Measurements from ENCODE around the gene COPS8. TPM values are rescaled to one million over a fixed set of nuclear protein-coding genes. Genes with fewer than 3 reads are reported as not detected.

Gene COPS8
- total RNA-seq, 1 donor from 2014 or later: 59.2 TPM

DNA sequence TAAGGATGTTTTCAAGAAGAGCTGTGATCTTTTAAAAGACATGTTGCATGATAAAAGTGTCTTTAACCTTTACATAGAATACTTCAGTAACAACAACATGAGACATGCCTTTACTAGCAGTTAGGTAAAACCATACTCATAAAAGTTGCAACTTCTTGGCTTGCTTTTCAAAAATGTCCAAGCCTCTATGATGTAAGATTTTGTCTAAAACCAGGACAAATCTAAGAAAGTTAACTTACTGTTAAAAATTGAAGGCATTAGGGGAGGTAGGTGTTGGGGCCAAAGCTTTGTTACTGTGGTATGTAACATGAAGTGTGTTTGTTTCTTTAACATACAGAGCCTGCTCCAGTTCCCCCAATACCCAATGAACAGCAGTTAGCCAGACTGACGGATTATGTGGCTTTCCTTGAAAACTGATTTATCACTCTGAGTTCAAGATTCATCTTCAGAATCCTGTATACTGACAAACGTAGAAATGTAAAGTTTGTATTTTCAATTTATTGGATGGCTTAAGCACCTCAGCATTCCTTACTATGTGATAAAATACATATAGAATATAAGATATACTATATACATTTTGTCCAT lies 11.7 kb downstream of the COPS8 start:
- intact Hi-C loops (cut with micrococcal nuclease): no loop called here
- Mint-ChIP-seq H3K4me3 (no peak overlapping the region), H3K27me3 (ENCODE audit: insufficient read depth) (no peaks in the 10 kb centered on the region), H3K36me3 (ENCODE audit: low read depth) (peaks cover 30% of the 10 kb centered on the region), H3K9me3 (no peaks in the 10 kb centered on the region), H3K27ac (no peak overlapping the region), H3K4me1 (ENCODE audit: low read depth) (no peaks in the 10 kb centered on the region)
- no peak for DNase-seq (ENCODE audit: low spot score)

DNA sequence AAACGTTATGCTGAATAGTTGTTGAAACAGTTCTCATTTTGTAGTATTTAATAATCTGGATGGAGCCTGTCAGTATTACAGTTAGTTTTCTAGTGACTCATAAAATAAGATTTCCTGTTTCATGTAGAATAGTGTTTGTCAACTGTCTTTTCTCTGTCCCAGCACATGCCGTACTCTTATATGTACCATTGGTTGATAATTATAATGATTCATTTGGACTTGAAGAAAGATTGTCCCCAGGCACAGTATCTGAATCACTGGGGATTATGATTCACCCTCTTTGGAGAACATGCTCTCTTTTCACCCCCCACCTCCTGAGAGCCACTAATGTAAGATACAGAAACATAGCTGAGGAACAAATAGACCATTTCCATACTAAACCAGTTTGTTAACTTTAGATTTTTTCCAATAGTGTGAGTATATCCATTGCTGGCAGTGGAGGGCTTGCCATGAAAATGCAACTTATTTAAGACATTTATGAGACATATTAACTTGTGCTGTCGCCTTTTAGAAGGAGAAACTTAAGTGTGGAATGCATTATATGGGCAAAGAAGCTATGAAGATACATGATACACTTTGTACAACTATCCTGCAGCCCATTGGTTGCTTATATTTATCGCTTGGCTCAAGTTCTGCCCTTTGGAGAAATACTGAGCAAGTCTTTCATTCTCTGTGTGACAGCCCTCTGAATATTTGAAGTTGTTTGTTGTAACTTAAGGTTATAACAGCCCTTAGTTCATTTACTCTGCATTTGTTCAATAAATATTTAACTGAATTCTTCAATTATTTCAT lies 12.4 kb downstream of the COPS8 start:
- no peaks in the 10 kb centered on the region for H3K27me3 Mint-ChIP-seq (ENCODE audit: insufficient read depth)
- DNase-seq (ENCODE audit: low spot score): no peak

DNA sequence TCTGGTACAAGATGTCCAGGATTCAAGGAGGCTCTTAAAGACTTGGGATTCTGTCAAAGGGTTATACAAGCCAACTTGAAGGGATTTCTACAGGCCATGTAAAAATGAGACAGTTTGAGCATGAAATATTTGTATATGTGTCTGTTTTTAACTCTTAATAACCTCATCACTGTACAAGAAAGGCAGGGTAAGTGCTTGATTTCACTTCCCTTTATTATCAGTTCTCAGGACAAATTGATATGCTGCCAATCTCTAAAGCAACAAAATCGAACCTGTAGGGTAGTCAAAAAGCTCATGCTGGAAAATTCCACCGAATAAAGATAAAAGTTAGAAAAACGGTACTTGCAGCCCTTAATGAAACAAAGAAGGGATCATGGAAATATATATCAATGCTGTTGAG lies 14.1 kb downstream of the COPS8 start:
- no peak overlapping the region for H3K4me3 Mint-ChIP-seq
- no peaks in the 10 kb centered on the region for H3K27me3 Mint-ChIP-seq (ENCODE audit: insufficient read depth)
- intact Hi-C loops (cut with micrococcal nuclease): no loop called here
- no peaks in the 10 kb centered on the region for H3K9me3 Mint-ChIP-seq
- H3K27ac Mint-ChIP-seq: no peak overlapping the region
- H3K4me1 Mint-ChIP-seq (ENCODE audit: low read depth): no peaks in the 10 kb centered on the region
- no peak for DNase-seq (ENCODE audit: low spot score)
- H3K36me3 Mint-ChIP-seq (ENCODE audit: low read depth): peaks cover 29% of the 10 kb centered on the region

More for the DNA sequence above, 12.4 kb downstream of the COPS8 start:
- no peak overlapping the region for H3K4me3 Mint-ChIP-seq
- intact Hi-C loops (cut with micrococcal nuclease): no loop called here
- no peak overlapping the region for H3K27ac Mint-ChIP-seq
- H3K36me3 Mint-ChIP-seq (ENCODE audit: low read depth): peaks cover 30% of the 10 kb centered on the region
- H3K9me3 Mint-ChIP-seq: no peaks in the 10 kb centered on the region
- no peaks in the 10 kb centered on the region for H3K4me1 Mint-ChIP-seq (ENCODE audit: low read depth)

DNA sequence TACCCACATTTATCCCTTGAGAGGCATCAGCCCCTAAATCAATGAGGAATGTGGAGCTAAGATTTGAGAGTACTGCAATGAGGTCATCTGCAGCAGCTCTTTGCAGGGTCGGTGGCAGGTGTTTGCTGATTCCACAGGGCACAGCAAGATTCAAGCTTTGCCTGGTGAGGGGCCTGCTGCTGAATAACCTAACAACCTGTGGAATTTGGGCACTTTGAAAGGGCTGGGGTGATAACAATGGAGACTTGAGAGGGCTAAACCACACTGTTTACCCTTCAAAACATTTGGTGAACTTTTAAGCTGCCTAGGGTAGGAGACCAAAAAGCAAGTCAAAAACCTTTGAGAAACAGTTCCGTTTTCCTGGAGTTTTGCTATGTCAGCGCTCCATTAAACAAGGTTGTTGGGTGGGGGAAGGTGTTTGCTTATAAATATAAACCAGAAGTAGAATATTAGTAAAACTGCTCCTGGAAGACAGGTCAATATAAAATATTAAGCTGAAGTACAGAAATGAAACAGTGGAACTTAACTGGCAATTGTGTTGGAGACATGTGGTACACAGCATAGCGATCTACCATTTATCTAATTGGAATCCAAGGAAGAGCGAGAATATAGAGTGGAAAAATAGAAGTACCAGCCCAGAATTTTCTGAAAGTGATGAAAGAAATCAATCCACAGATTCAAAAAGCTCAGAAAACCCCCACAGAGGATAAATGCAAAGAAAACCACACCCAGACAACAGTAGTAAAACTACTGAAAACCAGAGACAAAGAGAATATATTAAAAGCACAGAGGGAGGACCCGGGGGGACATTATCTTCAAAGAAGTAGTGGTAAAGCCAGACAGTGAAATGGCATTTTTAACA lies 15.7 kb downstream of the COPS8 start:
- DNase-seq (ENCODE audit: low spot score): no peak
- no peak overlapping the region for H3K27ac Mint-ChIP-seq
- no peak overlapping the region for H3K4me3 Mint-ChIP-seq
- H3K36me3 Mint-ChIP-seq (ENCODE audit: low read depth): peaks cover 26% of the 10 kb centered on the region
- no peaks in the 10 kb centered on the region for H3K27me3 Mint-ChIP-seq (ENCODE audit: insufficient read depth)
- intact Hi-C loops (cut with micrococcal nuclease): no loop called here
- no peaks in the 10 kb centered on the region for H3K9me3 Mint-ChIP-seq
- H3K4me1 Mint-ChIP-seq (ENCODE audit: low read depth): no peaks in the 10 kb centered on the region

DNA sequence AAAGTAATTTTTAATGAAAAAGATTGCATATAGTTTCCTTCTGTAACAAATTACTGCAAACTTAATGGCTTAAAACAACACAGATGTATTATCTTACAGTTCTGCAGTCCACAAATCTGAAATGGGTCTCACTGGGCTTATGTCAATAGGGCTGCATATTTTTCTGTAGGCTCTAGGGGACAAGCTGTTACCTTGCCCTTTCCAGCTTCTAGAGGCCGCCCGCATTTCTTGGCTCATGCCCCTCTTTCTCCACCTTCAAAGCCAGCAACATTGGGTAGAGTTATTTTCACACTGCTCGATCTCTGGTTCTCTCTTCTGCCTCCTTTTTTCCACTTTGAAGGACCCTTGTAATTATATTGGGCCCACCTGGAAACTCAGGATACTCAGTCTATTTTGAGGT lies 16.7 kb downstream of the COPS8 start:
- no peak overlapping the region for H3K27ac Mint-ChIP-seq
- no peaks in the 10 kb centered on the region for H3K9me3 Mint-ChIP-seq
- no peak for DNase-seq (ENCODE audit: low spot score)
- H3K27me3 Mint-ChIP-seq (ENCODE audit: insufficient read depth): no peaks in the 10 kb centered on the region
- no peaks in the 10 kb centered on the region for H3K4me1 Mint-ChIP-seq (ENCODE audit: low read depth)
- H3K36me3 Mint-ChIP-seq (ENCODE audit: low read depth): peaks cover 19% of the 10 kb centered on the region
- H3K4me3 Mint-ChIP-seq: no peak overlapping the region
- intact Hi-C loops (cut with micrococcal nuclease): no loop called here

DNA sequence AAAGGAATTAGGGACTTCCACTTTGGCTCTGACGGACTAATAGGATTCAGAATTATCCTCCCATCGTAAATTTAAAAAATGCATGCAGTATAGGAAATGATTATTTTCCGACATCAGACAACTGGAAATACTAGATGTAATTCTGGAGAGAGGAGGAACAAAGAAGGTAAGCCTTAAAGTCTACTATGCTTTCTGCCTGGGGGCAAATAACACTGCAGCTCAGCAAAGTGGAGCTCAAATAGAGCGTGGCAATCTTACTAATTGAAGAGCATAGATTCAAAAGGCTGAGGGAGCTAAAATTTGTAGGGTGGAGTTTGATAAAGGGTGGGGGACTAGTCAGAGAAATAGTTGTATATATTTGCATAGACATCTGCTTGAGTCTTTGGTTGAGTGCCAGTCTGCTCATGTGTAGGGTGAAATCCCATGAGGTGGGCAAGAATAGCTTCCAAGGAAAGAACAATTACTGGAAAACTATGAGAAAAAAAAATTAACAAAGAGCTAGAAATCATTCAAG lies 23.8 kb downstream of the COPS8 start:
- peaks cover 8% of the 10 kb centered on the region for H3K36me3 Mint-ChIP-seq (ENCODE audit: low read depth)
- H3K27me3 Mint-ChIP-seq (ENCODE audit: insufficient read depth): peaks cover 3% of the 10 kb centered on the region
- no peaks in the 10 kb centered on the region for H3K4me1 Mint-ChIP-seq (ENCODE audit: low read depth)
- no peak overlapping the region for H3K27ac Mint-ChIP-seq
- no peak overlapping the region for H3K4me3 Mint-ChIP-seq
- H3K9me3 Mint-ChIP-seq: no peaks in the 10 kb centered on the region
- no peak for DNase-seq (ENCODE audit: low spot score)
- intact Hi-C loops (cut with micrococcal nuclease): no loop called here

DNA sequence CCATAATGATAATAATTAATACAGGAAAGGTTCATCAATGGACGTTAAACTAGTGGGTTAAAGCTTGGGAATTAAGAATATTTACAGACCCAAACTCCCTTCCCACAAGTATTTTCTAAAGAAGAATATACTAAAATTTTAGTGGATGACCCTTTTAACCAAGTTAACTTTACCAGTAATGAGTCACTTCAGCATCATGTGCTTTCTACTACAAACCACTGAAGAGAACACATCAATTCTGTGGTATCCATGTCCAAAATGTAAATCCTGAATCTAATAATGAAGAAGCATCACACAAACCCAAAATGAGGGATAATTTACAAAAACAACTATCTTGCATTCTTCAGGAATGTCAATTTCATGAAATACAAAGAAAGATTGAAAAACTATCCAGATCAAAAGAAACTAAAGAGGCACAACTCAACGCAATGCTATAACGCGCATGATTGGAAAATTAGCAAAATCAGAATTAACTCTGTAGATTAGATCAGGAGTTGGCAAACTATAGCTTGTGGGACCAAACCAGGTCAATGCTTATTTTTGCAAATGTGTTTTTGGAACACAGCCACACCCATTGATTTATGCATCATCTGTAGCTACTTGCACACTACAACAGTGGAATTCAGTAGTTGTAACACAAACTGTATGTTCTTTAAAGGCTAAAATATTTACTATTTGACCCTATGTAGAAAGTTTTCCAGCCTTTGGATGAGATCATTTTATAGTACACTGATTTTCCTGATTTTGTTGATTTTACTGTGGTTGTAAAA lies 27.5 kb downstream of the COPS8 start:
- Mint-ChIP-seq H3K9me3 (no peaks in the 10 kb centered on the region), H3K36me3 (ENCODE audit: low read depth) (peaks cover 3% of the 10 kb centered on the region), H3K27me3 (ENCODE audit: insufficient read depth) (peaks cover 3% of the 10 kb centered on the region), H3K27ac (no peak overlapping the region), H3K4me1 (ENCODE audit: low read depth) (no peaks in the 10 kb centered on the region), H3K4me3 (no peak overlapping the region)
- no peak for DNase-seq (ENCODE audit: low spot score)
- intact Hi-C loops (cut with micrococcal nuclease): no loop called here

DNA sequence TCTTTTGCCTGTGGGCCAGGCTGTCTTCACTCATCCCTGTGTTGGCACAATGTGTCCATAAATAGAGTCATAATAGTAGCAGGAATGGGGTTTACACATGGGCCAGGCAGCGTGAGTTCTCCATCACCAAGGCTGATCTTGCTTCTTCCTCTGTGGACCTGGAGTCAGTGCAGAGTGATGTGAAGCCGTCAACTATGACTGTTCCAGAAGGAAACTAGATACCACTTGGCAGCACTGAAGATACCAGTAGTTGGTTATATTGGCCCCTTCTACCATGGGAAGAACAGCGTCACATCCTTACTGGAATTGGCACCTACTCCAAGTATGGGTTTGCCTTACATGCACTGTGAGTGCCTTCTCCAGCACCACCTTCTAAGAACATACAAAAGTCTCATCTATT lies 30.2 kb downstream of the COPS8 start:
- no peak for DNase-seq (ENCODE audit: low spot score)
- Mint-ChIP-seq H3K27me3 (ENCODE audit: insufficient read depth) (peaks cover 3% of the 10 kb centered on the region), H3K4me1 (ENCODE audit: low read depth) (no peaks in the 10 kb centered on the region), H3K4me3 (no peak overlapping the region), H3K27ac (no peak overlapping the region), H3K36me3 (ENCODE audit: low read depth) (no peaks in the 10 kb centered on the region), H3K9me3 (no peaks in the 10 kb centered on the region)
- intact Hi-C loops (cut with micrococcal nuclease): no loop called here

DNA sequence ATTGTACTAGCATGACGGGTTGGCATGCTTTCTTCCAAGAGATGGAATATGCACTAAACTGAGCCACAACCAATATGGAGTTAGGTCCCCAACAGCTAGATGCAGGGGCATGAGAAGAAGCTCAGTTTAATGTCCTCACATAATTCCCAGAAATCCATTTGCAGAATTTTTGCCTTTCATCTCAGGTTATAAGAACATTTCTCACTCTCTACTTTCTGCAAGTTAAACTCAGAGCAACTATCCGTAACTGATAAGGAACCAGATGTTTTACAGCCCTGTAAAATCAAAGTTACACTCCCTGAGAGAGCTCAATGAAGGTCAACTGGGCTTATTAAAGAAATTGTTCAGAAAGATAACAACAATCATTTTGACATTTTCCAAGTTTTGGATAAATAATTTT lies 30.7 kb downstream of the COPS8 start:
- Mint-ChIP-seq H3K27me3 (ENCODE audit: insufficient read depth) (peaks cover 4% of the 10 kb centered on the region), H3K9me3 (no peaks in the 10 kb centered on the region), H3K4me1 (ENCODE audit: low read depth) (no peaks in the 10 kb centered on the region), H3K36me3 (ENCODE audit: low read depth) (no peaks in the 10 kb centered on the region), H3K27ac (no peak overlapping the region), H3K4me3 (no peak overlapping the region)
- DNase-seq (ENCODE audit: low spot score): no peak
- intact Hi-C loops (cut with micrococcal nuclease): no loop called here

DNA sequence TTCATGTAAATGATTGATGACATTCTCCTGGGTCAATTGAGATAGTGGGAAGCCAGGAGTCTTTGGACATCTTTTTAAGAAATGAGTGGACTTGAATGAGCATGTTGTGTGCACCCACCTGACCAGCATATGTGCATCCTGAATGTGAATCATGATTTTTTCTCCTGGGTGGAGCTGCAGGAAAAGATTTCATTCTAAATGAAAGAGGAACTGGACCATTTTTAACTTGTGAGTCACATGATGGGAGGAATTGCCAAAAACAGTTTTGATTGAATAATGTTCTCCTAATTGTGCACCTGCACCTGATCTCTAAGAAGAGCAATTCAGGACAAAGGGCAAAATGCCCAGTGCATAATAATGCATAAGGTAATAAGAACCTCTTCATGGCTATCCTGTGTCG lies 32.3 kb downstream of the COPS8 start:
- intact Hi-C loops (cut with micrococcal nuclease): no loop called here
- H3K4me1 Mint-ChIP-seq (ENCODE audit: low read depth): no peaks in the 10 kb centered on the region

DNA sequence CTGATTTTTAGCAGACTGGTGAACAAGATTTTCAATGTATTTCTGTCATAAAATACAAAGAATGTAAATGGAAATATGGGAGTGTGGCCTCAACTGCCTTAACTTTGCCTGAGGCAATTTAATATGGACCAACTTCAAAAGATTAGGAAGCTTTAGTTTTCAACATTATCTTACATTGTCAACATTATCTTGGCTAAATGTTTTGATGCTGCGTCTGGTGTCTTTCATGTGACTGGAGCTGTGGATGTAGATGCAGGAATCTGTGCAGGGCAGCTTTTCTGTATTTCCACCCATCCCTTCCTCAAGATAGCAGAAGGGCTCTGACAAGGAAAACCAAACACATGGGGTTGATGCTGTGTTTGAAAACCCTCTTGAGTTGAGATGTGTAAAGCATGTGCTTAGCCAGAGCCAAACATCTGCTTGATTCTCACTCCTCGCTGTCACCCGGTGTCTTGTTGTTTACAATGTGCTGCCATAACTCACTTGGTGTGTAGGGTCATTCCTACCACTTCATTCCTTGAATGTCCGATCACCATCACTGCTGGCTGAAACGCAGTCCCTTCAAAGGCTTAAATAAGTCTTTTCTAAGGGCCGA lies 33.0 kb downstream of the COPS8 start:
- intact Hi-C loops (cut with micrococcal nuclease): no loop called here
- H3K9me3 Mint-ChIP-seq: no peaks in the 10 kb centered on the region
- H3K36me3 Mint-ChIP-seq (ENCODE audit: low read depth): no peaks in the 10 kb centered on the region
- H3K27ac Mint-ChIP-seq: no peak overlapping the region
- H3K4me1 Mint-ChIP-seq (ENCODE audit: low read depth): no peaks in the 10 kb centered on the region
- H3K4me3 Mint-ChIP-seq: no peak overlapping the region
- H3K27me3 Mint-ChIP-seq (ENCODE audit: insufficient read depth): peaks cover 4% of the 10 kb centered on the region
- DNase-seq (ENCODE audit: low spot score): no peak

More for the DNA sequence above, 32.3 kb downstream of the COPS8 start:
- no peak overlapping the region for H3K4me3 Mint-ChIP-seq
- no peaks in the 10 kb centered on the region for H3K9me3 Mint-ChIP-seq
- no peak for DNase-seq (ENCODE audit: low spot score)
- H3K36me3 Mint-ChIP-seq (ENCODE audit: low read depth): no peaks in the 10 kb centered on the region
- peaks cover 7% of the 10 kb centered on the region for H3K27me3 Mint-ChIP-seq (ENCODE audit: insufficient read depth)
- no peak overlapping the region for H3K27ac Mint-ChIP-seq

DNA sequence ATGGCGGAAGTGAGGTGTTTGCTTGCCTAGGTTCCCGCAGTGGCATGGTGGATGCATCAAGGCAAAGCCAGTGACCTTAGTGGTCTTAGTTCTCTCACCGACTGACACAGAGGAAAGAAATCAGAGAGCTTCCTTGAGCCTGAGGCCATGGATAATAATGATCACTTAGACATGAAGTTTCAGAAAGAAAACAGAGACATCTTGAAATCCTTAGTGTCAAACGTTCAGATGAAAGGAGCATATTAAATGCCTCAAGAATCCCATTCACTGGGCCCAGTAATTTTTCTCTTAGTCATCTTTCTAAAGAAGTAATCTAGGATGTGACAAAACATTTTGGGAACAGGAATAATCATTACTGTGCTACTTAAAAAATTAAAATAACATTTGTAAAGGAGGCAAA lies 35.2 kb downstream of the COPS8 start:
- Mint-ChIP-seq H3K4me3 (no peak overlapping the region), H3K27me3 (ENCODE audit: insufficient read depth) (peaks cover 4% of the 10 kb centered on the region)

More for the DNA sequence above, 35.2 kb downstream of the COPS8 start:
- no peaks in the 10 kb centered on the region for H3K4me1 Mint-ChIP-seq (ENCODE audit: low read depth)
- no peaks in the 10 kb centered on the region for H3K36me3 Mint-ChIP-seq (ENCODE audit: low read depth)
- intact Hi-C loops (cut with micrococcal nuclease): no loop called here
- H3K9me3 Mint-ChIP-seq: no peaks in the 10 kb centered on the region
- no peak overlapping the region for H3K27ac Mint-ChIP-seq
- no peak for DNase-seq (ENCODE audit: low spot score)
